NT2/D1 (cell line): ENCODE results near the gene CEP170.

Experiments
- YY1 ChIP-seq: IDR thresholded peaks from 2 replicates; pipeline ENCODE4 v1.6.1; 2011; ENCODE audit not compliant: insufficient read length, insufficient read depth
- ZNF274 ChIP-seq: IDR thresholded peaks from 2 replicates; pipeline ENCODE4 v1.6.1; 2011; ENCODE audit warnings: mild to moderate bottlenecking, low read depth, low read length

DNA sequence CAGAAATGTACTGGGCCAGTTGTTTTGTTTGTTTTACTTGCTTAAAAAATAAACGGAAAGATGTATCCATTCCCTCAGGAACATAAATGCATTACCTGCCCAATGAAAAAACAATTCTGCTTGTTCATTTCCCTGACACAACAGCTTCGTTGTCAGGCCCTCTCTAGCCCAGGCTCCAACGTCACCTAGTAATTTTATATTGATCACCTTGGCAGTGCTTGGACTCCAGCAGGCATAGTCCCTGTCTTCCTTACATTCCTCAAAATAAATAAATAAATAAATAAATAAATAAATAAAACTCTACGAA, 1.2 kb downstream of the CEP170 start:
- no peak for TF ChIP-seq ZNF274
- TF ChIP-seq YY1, result no peak
